HEK293 (cell line): ENCODE data around the gene SMTN.

Source experiments
- CTCF ChIA-PET: fragments of 350-600 bp; formaldehyde crosslinking; extraction: SDS; loops from one replicate; lab custom pipeline; 2021; ENCODE audit warnings: antibody characterized with exemption; lab: Yijun Ruan, JAX
- POLR2A ChIA-PET: fragments of 300-600 bp; formaldehyde crosslinking; extraction: SDS; loops from one replicate; lab custom pipeline; 2020; ENCODE audit warnings: antibody characterized with exemption, inconsistent platforms; lab: Yijun Ruan, JAX
- H3K27ac ChIP-seq: fragments of 200-500 bp; sonication (Bioruptor generic); 2 replicates; pipeline ENCODE4 v1.5.1; 2014; ENCODE audit warnings: low read depth, low read length, control low read depth, inconsistent platforms; ENCODE audit errors: extremely low read depth
- H3K36me3 ChIP-seq, 2 experiments: fragments of 200-500 bp in 1 of 2; sonication (Bioruptor generic) in 1 of 2; 1 replicate in 1 of 2; 2 replicates in 1 of 2; pipeline ENCODE4 v1.5.1; 2014 to 2017; ENCODE audit warnings: inconsistent platforms in 2 of 2, low read length in 2 of 2; ENCODE audit not compliant: control insufficient read depth in 2 of 2, insufficient read depth in 1 of 2
- H3K4me1 ChIP-seq: fragments of 200-500 bp; sonication (Bioruptor generic); 2 replicates; pipeline ENCODE4 v1.5.1; 2014; ENCODE audit warnings: mild to moderate bottlenecking, low read length, inconsistent platforms; ENCODE audit not compliant: control insufficient read depth, insufficient read depth
- H3K4me3 ChIP-seq: 2 replicates; pipeline ENCODE4 v1.5.1; 2011; ENCODE audit warnings: low read depth, mild to moderate bottlenecking, control low read depth, low read length, moderate library complexity
- H3K9me3 ChIP-seq: fragments of 200-500 bp; sonication (Bioruptor generic); 2 replicates; pipeline ENCODE4 v1.5.1; 2014; ENCODE audit warnings: low read depth, low read length, inconsistent platforms; ENCODE audit not compliant: control insufficient read depth, insufficient read depth
- CTCF ChIP-seq: fragments of 450-650 bp; formaldehyde crosslinking; IDR thresholded peaks from 2 replicates; pipeline ENCODE4 v1.5.1; 2016; ENCODE audit warnings: missing biosample characterization, missing genetic modification characterization
- GLIS1 ChIP-seq: fragments of 450-650 bp; formaldehyde crosslinking; IDR thresholded peaks from 2 replicates; pipeline ENCODE4 v1.5.1; 2016; ENCODE audit warnings: missing biosample characterization, missing genetic modification characterization
- KLF8 ChIP-seq: fragments of 450-650 bp; formaldehyde crosslinking; IDR thresholded peaks from 2 replicates; pipeline ENCODE4 v1.5.1; 2016; ENCODE audit warnings: missing biosample characterization, missing genetic modification characterization
- REST ChIP-seq: fragments of 450-650 bp; formaldehyde crosslinking; IDR thresholded peaks from 2 replicates; pipeline ENCODE4 v1.5.1; 2016; ENCODE audit warnings: missing biosample characterization, missing genetic modification characterization
- SALL2 ChIP-seq: fragments of 450-650 bp; formaldehyde crosslinking; IDR thresholded peaks from 2 replicates; pipeline ENCODE4 v1.5.0; 2017; ENCODE audit warnings: missing biosample characterization, mild to moderate bottlenecking, missing genetic modification characterization, borderline replicate concordance
- TRIM28 ChIP-seq: IDR thresholded peaks from 2 replicates; pipeline ENCODE4 v1.6.1; 2011; ENCODE audit warnings: low read length, control low read depth, borderline replicate concordance
- YY2 ChIP-seq: fragments of 450-650 bp; formaldehyde crosslinking; IDR thresholded peaks from 2 replicates; pipeline ENCODE4 v1.5.1; 2016; ENCODE audit warnings: missing biosample characterization, missing genetic modification characterization
- ZBTB1 ChIP-seq: fragments of 450-650 bp; formaldehyde crosslinking; IDR thresholded peaks from 2 replicates; pipeline ENCODE4 v1.5.1; 2016; ENCODE audit warnings: missing biosample characterization, missing genetic modification characterization
- ZBTB17 ChIP-seq: fragments of 450-650 bp; formaldehyde crosslinking; IDR thresholded peaks from 2 replicates; pipeline ENCODE4 v1.5.1; 2016; ENCODE audit warnings: missing biosample characterization, missing genetic modification characterization
- ZFHX2 ChIP-seq: fragments of 450-650 bp; formaldehyde crosslinking; conservative IDR thresholded peaks from 2 replicates; pipeline ENCODE4 v1.5.1; 2016; ENCODE audit warnings: missing biosample characterization, missing genetic modification characterization
- ZNF114 ChIP-seq: fragments of 450-650 bp; formaldehyde crosslinking; IDR thresholded peaks from 2 replicates; pipeline ENCODE4 v1.5.0; 2017; ENCODE audit warnings: missing biosample characterization, missing genetic modification characterization
- ZNF140 ChIP-seq: fragments of 450-650 bp; formaldehyde crosslinking; IDR thresholded peaks from 2 replicates; pipeline ENCODE4 v1.5.1; 2016; ENCODE audit warnings: missing biosample characterization, missing genetic modification characterization
- ZNF175 ChIP-seq: fragments of 450-650 bp; formaldehyde crosslinking; IDR thresholded peaks from 2 replicates; pipeline ENCODE4 v1.5.1; 2016; ENCODE audit warnings: missing biosample characterization, missing genetic modification characterization
- ZNF2 ChIP-seq: fragments of 450-650 bp; formaldehyde crosslinking; IDR thresholded peaks from 2 replicates; pipeline ENCODE4 v1.5.1; 2016; ENCODE audit warnings: missing biosample characterization, missing genetic modification characterization
- ZNF223 ChIP-seq: fragments of 450-650 bp; formaldehyde crosslinking; IDR thresholded peaks from 2 replicates; pipeline ENCODE4 v1.5.1; 2016; ENCODE audit warnings: missing biosample characterization, missing genetic modification characterization
- ZNF335 ChIP-seq: fragments of 450-650 bp; formaldehyde crosslinking; conservative IDR thresholded peaks from 2 replicates; pipeline ENCODE4 v1.5.1; 2016; ENCODE audit warnings: missing biosample characterization, missing genetic modification characterization
- ZNF48 ChIP-seq: fragments of 450-650 bp; formaldehyde crosslinking; IDR thresholded peaks from 2 replicates; pipeline ENCODE4 v1.5.1; 2016; ENCODE audit warnings: missing biosample characterization, missing genetic modification characterization
- ZNF513 ChIP-seq: fragments of 450-650 bp; IDR thresholded peaks from 2 replicates; pipeline ENCODE4 v1.5.1; 2018; ENCODE audit warnings: missing biosample characterization, missing genetic modification characterization
- ZNF561 ChIP-seq: fragments of 450-650 bp; IDR thresholded peaks from 2 replicates; pipeline ENCODE4 v1.5.1; 2018; ENCODE audit warnings: missing biosample characterization, missing genetic modification characterization, borderline replicate concordance
- ZNF626 ChIP-seq: fragments of 450-650 bp; sonication (Bioruptor Pico); formaldehyde crosslinking; IDR thresholded peaks from 2 replicates; pipeline ENCODE4 v1.5.1; 2018; ENCODE audit warnings: missing biosample characterization, missing genetic modification characterization, inconsistent platforms
- ZNF654 ChIP-seq: fragments of 450-650 bp; formaldehyde crosslinking; IDR thresholded peaks from 2 replicates; pipeline ENCODE4 v1.5.1; 2016; ENCODE audit warnings: low read depth, missing biosample characterization, missing genetic modification characterization
- ZNF660 ChIP-seq: fragments of 450-650 bp; IDR thresholded peaks from 2 replicates; pipeline ENCODE4 v1.5.1; 2018; ENCODE audit warnings: missing biosample characterization, mild to moderate bottlenecking, missing genetic modification characterization
- ZNF670 ChIP-seq: fragments of 450-650 bp; formaldehyde crosslinking; IDR thresholded peaks from 2 replicates; pipeline ENCODE4 v1.5.1; 2016; ENCODE audit warnings: missing biosample characterization, missing genetic modification characterization, low read depth
- ZSCAN30 ChIP-seq: fragments of 450-650 bp; IDR thresholded peaks from 2 replicates; pipeline ENCODE4 v1.5.1; 2018; ENCODE audit warnings: missing biosample characterization, mild to moderate bottlenecking, missing genetic modification characterization, moderate library complexity
- ZXDB ChIP-seq: fragments of 450-650 bp; formaldehyde crosslinking; IDR thresholded peaks from 2 replicates; pipeline ENCODE4 v1.5.1; 2016; ENCODE audit warnings: missing biosample characterization, missing genetic modification characterization
- TF ChIP-seq, protein P1 (sequence below): fragments of 450-650 bp; formaldehyde crosslinking; IDR thresholded peaks from 2 replicates; pipeline ENCODE4 v1.5.1; 2016; ENCODE audit warnings: missing biosample characterization, missing genetic modification characterization

SMTN gene

GRCh38 chr22:31148488-31148887 lies 67.4 kb downstream of the SMTN start:
- Histone ChIP-seq H3K4me1 (no peaks in the 10 kb centered on the region), H3K4me3 (no peak overlapping the region), H3K9me3 (no peaks in the 10 kb centered on the region), H3K36me3 (no peaks in the 10 kb centered on the region), H3K27ac (no peak overlapping the region)
- TF ChIP-seq ZNF335 (tag by site-specific recombination) = peak; percentile 15
- TF ChIP-seq ZSCAN30 (tag by site-specific recombination) = no peak
- TF ChIP-seq GLIS1 (tag by site-specific recombination) = peak; percentile 45; the same call in 1 of the 2 replicates
- TF ChIP-seq, protein P1, sequence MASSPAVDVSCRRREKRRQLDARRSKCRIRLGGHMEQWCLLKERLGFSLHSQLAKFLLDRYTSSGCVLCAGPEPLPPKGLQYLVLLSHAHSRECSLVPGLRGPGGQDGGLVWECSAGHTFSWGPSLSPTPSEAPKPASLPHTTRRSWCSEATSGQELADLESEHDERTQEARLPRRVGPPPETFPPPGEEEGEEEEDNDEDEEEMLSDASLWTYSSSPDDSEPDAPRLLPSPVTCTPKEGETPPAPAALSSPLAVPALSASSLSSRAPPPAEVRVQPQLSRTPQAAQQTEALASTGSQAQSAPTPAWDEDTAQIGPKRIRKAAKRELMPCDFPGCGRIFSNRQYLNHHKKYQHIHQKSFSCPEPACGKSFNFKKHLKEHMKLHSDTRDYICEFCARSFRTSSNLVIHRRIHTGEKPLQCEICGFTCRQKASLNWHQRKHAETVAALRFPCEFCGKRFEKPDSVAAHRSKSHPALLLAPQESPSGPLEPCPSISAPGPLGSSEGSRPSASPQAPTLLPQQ (tag by site-specific recombination) = no peak
- CTCF ChIA-PET = interaction anchor here (0.6 to 3.8 kb wide), 32 partner anchors 8 to 503 kb away, joined by 3 to 54 read pairs (median 4); partner anchors contain the start of genes LIMK2, PLA2G3 and SELENOM
- POLR2A ChIA-PET = interaction anchor here (1.0 kb wide), 1 partner anchor 11 kb away, joined by 3 read pairs; the partner anchor contains the start of gene RNF185

DNA sequence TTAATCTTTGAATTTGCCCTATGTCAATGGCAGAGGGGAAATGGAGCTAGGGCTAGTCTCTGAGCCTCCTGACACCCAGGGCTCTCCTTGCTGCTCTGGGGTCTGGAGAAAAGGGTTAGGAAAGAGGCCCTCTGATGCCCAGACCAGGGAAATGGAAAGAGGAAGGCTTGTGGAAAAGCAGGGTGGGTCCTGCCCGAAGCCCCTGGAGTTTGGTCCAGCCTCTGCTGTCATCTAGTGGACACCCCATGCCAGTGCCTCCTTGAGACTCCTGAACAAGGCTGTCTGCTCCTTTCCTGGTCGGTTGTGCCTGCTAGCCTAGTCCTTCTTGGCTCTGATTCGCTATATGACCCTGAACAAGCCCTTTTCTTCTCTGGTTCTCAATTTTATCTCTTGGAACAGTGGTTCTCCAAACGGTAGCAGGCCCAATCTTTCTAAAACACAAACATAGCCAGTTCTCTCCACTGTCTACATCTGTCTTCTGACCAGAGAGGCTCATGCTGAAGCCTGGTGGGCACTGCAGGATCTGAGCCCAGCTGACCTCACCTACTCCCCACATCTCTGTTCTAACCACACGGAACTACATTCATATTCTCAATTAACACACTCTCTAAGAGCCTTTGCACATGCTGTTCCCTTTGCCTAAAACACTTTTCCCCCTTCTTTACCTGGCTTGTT lies 68.0 kb downstream of the SMTN start:
- POLR2A ChIA-PET = no interaction called here
- Histone ChIP-seq H3K27ac (no peak overlapping the region), H3K4me1 (no peaks in the 10 kb centered on the region), H3K9me3 (no peaks in the 10 kb centered on the region), H3K4me3 (no peak overlapping the region), H3K36me3 (no peaks in the 10 kb centered on the region)
- CTCF ChIA-PET = interaction anchor here (0.6 to 3.8 kb wide), 40 partner anchors 8 to 395 kb away, joined by 3 to 54 read pairs (median 4); partner anchors contain the start of genes LIMK2, PLA2G3, RNF185 and SELENOM
- no peak for TF ChIP-seq ZNF626 (tag by site-specific recombination)
- no peak for TF ChIP-seq ZNF175 (tag by site-specific recombination)
- TF ChIP-seq ZNF513 (tag by site-specific recombination) = peak; percentile 30; the same call in 1 of the 2 replicates
- no peak for TF ChIP-seq ZBTB1 (tag by site-specific recombination)
- TF ChIP-seq TRIM28 = peak; percentile 73; the same call in 1 of the 2 replicates
- TF ChIP-seq ZXDB = 0 out of 2 replicates have a peak, but pooled peaks have one; percentile 25
- 0 out of 2 replicates have a peak, but pooled peaks have one; percentile 25 for TF ChIP-seq KLF8 (tag by site-specific recombination)
- no peak for TF ChIP-seq ZNF670 (tag by site-specific recombination)
- TF ChIP-seq ZFHX2 = no peak
- no peak for TF ChIP-seq ZNF223 (tag by site-specific recombination)
- peak; percentile 65 for TF ChIP-seq ZBTB17 (tag by site-specific recombination)
- peak; percentile 94 for TF ChIP-seq CTCF (tag by site-specific recombination)
- TF ChIP-seq ZNF561 = 0 out of 2 replicates have a peak, but pooled peaks have one; percentile 38
- TF ChIP-seq SALL2 (tag by site-specific recombination) = no peak
- TF ChIP-seq ZNF654 (tag by site-specific recombination) = peak; percentile 98
- TF ChIP-seq ZNF140 (tag by site-specific recombination) = no peak
- 0 out of 2 replicates have a peak, but pooled peaks have one; percentile 59 for TF ChIP-seq ZNF2 (tag by site-specific recombination)
- TF ChIP-seq ZNF660 (tag by site-specific recombination) = peak; percentile 68; the same call in 1 of the 2 replicates
- TF ChIP-seq ZNF48 (tag by site-specific recombination) = no peak
- no peak for TF ChIP-seq ZNF114 (tag by site-specific recombination)
- no peak for TF ChIP-seq YY2 (tag by site-specific recombination)
- TF ChIP-seq REST (tag by site-specific recombination) = no peak
